SU-DHL-6 (cell line): ENCODE measurements around the gene OR1S2.

ENCODE experiments used
- CTCF ChIP-seq: fragments of 200-600 bp; sonication (generic); IDR thresholded peaks from one replicate; pipeline ENCODE4 v1.5.1; 2017; ENCODE audit warnings: antibody characterized with exemption, mild to moderate bottlenecking, low read length, moderate library complexity; ENCODE audit not compliant: insufficient read depth, poor library complexity, severe bottlenecking
- EZH2phosphoT487 ChIP-seq: fragments of 200-600 bp; sonication (generic), shearing (Covaris generic); conservative IDR thresholded peaks from 2 replicates; pipeline ENCODE4 v1.6.1; 2018; ENCODE audit warnings: mild to moderate bottlenecking, antibody characterized with exemption, low read length, moderate library complexity, mixed read lengths

DNA sequence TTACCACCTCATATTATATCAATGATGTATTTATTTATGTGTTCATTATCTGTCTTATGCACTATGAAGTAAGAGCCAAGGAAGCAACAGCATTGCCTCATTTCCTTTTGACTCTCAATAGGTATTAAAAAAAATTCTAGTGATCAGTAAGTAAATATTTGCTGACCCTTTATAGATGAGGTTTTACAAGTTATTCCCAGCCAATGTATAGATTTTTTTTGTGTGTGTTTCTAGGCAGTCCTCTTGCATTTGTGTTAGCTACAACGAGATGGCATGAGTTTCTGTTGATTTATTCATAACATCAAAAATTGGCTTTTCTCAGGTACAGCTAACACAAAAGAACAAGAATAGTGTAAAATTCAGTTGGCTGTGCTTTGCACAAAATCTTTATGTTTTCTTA is 4.7 kb downstream of the OR1S2 start:
- no peak for TF ChIP-seq CTCF
- no peak for TF ChIP-seq EZH2phosphoT487
